HG03565 (cell line): Measurements from ENCODE around the gene CD37.

ENCODE experiments used
- ATAC-seq: cut with Tn5 transposase; IDR thresholded peaks from one replicate; pipeline ENCODE4 v1.9.1; 2021; ENCODE audit warnings: mild to moderate bottlenecking, moderate library complexity; ENCODE audit not compliant: unreplicated experiment

CD37 gene

DNA sequence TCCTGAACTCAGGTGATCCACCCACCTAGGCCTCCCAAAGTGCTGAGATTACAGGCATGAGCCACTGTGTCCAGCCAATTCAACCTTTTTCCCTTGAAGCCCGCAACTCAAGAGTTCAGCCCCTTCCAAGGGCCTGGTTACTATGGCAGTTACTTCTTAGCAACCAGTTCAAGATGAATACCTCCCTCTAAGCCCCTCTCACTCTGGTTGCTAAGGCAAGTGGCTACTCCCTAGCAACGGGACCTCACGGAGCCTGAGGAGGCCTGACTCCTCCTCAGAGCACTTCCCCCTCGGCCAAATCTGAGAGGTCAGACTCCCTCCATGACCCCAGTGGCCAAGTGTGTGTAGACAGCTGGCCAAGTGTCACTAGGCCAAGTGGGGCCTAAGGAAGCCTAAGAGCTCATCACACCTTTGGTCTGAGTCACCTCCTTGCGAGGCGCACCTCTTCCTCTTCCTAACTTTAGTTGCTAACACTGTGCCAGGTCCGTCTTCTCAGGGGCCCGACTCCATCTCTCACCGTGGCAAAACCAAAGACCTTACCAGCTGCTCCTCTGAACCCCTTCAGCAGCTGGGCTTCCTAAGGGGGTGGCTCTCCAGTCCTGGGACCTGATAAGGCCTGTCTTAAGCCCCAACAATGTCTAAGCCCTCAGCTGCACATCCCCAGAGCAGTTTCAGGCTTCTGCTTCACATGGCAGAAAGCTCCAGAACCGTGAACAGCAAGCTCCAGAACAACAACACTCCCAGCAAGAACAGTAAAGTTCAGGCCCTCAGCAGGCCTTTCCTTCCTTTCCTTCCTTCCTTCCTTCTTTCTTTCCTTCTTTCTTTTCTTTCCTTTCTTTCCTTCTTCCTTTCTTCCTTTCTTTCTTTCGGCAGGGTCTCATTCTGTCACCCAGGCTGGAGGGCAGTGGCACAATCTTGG, 9.6 kb downstream of the CD37 start:
- no peak for ATAC-seq

DNA sequence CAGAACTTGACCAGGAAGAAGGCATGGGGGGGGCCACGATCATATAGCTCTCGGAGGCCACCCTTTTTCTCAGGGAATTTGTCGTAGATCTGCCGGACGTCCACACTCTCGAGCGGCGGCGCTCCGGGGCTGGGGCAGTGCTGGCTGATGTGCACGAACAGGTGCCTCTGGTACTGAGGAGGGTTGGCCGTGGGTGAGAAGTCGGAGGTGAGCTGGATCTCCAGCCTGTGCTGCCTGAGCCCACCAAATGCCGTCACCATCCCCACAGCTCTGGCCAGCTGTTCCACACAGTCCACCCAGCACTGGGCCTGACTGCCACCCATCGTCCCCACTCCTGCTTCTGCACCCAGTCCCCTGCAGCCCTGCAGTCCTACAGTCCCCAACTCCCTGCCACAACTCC, 12.0 kb downstream of the CD37 start:
- no peak for ATAC-seq

DNA sequence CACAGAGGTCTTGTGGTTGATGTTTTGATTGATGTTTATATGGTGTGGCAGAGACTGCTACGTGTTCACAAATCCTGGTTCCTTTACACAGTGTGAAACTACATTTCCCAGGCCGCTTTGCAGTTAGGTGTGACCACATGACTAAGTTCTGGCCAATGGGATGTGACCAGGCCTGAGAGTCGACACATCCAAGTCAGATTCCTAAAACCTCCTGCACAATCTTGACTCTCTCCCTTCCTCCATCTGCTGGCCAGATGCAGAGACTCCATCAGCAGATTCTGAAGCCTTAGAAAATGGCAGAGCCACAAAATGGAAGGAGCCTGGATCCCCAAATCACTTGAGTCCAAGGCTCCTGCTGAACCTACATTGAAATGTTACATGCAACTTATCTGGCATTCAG, 12.6 kb downstream of the CD37 start:
- no peak for ATAC-seq

DNA sequence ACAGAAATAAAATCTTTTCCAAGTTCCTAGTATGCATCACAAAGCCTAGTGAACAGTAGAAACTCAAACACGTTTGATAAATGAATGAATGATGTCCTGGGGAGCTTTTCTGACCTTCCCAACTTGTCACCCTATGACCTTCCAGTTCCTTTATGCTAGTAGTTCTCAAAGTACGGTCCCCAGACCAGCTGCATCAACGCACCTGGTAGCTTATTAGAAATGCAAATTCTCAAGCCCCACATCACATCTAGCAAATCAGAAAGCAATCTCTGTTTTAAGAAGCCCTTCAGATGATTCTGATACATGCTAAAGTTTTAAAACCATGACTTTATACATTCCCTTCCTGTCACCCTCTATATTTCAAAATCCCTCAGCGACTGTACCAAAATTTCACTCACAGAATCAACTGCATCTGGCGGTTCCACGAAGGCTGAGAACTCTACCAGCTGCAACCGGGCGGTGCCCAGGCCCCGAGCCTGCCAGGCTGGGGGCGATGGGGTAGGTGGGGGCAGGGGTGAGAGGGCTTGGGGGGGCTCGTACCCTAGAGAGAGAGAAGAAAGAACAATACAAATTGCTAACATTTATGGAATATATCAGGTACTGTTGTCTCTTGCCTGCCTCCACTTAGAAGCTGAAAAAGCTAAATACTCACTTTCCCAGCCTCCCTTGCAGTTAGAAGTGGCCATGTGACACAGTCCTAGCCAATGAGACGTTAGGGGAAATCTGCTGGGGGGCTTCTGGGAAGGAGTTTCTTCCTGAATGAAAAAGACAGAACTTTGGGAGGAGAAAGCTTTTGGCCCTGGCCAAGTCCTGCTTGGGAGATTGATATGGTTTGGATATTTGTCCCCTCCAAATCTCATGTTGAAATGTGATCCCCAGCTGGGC, 13.3 kb downstream of the CD37 start:
- ATAC-seq, result no peak

DNA sequence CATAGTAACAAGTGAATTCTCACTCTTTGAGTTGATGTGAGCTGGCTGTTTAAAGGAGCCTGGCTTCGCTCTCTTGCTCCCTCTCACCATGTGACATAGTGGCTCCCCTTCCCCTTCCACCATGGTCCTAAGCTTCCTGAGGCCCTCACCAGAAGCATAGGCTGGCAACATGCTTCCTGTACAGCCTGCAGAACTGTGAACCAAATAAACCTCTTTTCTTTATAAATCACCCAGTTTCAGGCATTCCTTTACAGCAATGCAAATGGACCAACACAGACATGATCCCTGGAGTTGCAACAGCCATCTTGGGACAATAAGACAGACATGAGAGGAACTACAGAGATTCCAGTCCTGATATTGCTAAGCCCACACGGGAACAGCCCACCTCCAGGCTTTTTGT, 14.4 kb downstream of the CD37 start:
- ATAC-seq, result no peak

DNA sequence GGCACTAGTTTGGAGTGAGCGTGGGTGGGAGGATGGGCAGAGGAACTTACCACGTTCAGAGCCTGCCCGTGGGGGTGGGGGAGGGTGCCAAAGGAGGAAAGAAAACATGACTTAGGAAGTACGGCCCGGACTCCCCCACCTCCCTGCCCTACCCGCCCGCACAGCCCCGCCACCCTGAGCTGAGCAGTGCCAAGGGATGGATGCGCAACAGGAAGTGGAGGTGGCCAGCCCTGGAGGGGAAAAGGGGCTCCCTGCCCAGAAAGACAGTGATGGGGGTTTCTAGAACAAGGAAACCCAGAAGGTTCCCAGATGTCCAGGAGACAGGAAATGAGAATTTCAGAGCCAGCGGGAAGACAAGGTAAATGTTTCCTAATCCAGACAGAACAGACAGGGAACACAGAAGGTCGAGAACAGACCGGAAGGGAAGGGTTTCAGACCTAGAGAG, 20.7 kb downstream of the CD37 start:
- no peak for ATAC-seq

DNA sequence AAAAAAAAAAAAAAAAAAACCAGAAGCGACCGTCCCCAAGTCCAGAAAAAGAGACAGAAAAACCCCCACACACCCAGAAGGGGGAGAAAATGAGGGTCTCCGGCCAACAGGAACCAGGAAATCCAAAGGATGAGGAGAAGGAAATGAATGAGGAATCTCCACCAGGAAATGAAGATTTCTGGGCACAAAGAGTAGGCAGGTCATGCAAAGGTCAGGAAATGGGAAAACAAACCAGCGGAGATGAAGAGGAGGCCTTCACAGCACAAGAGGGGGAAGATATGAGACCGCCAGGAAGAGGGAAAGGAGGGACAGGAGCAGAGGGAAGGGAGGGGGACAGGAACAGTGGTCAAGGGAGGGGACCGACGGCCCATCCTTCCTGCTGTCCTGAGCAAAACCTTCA, 21.2 kb downstream of the CD37 start:
- ATAC-seq, result no peak

DNA sequence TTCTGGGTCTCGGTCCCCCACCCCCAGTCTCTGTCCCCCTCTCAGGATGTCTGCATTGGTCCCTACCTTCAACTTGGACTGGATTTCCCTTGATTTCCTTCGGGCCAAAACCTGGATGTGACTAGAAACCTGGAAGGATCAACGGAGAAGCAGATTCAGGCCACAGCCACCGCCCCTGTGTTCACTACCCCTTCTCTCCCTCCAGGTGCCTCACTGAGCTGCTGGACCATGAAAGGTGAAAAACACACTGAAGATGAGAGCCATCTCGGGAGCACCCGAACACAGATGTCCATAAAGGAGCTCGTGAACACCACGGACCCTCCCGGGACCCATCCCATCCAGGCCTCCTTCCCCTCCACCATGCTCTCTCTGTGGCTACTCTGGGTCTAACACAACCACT, 22.0 kb downstream of the CD37 start:
- ATAC-seq, result no peak

DNA sequence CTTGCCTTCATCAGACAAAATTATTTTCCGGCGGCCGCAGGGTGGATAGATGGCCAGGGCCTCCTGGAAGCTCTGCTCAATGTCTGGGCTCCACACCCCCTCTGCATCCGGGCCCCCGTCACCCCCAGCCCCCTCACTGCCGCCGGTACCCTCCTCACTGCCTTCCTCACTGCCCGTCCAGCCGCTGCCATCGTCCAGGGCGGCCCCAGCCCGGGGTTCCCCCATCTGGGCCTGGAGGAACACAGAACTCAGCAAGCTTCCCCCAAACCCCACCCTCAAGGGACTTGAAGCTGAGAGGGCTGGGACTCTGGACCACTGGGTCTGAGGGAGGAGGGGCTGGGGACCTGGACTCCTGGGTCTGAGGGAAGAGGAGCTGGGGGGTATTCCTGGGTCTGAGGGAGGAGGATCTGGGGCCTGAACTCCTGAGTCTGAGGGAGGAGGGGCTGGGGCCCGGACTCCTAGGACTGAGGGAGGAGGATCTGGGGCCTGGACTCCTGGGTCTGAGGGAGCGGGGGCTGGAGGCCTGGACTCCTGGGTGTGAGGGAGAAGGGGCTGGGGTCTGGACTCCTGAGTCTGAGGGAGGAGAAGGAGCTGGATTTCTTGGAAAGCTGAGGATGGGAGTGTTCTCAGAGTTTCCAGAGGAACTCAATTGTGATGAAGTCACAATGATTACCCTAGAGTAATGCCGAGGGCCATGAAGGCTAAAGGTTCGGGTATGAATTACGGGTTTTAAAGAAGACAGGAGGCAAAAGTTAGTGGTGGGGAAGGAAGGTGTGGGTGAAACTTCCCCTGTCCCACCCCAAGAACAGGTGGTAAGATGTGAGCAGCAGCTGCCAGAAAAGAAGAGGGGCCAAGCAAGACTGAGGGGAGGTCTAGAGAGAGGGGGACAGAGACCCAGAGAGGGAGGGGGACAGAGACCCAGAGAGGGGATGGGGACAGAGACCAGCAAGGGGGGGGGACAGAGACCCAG, 24.9 kb downstream of the CD37 start:
- no peak for ATAC-seq

DNA sequence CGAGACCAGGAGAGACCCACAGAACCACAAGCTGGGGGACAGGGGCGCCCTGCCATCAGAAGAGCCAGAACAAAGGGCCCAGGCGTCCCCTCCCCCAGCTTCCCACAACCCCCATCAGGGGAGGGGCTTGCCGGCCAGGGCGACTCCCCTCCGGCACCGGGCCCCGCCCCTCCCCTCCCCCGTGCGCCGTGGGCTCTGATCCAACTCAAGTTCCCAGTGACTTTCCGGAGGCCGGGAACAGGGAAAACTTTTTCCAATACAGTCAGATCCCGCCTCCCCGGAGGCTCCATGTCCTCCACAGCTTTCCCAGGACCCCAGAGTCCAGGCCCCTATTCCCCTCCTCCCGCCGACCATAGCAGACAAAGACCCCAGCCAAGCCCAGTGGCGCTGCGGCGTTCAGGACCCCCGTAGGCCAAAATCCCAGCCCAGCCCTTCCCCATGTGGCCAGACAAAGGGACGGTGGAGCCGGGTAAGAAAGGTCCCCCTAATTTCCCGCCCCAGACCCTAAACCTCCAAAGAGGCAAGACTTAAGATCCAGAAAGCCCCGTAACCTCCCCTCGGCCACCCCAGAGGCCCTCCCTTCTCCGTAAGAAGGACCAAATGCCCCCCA, 26.3 kb downstream of the CD37 start:
- no peak for ATAC-seq

DNA sequence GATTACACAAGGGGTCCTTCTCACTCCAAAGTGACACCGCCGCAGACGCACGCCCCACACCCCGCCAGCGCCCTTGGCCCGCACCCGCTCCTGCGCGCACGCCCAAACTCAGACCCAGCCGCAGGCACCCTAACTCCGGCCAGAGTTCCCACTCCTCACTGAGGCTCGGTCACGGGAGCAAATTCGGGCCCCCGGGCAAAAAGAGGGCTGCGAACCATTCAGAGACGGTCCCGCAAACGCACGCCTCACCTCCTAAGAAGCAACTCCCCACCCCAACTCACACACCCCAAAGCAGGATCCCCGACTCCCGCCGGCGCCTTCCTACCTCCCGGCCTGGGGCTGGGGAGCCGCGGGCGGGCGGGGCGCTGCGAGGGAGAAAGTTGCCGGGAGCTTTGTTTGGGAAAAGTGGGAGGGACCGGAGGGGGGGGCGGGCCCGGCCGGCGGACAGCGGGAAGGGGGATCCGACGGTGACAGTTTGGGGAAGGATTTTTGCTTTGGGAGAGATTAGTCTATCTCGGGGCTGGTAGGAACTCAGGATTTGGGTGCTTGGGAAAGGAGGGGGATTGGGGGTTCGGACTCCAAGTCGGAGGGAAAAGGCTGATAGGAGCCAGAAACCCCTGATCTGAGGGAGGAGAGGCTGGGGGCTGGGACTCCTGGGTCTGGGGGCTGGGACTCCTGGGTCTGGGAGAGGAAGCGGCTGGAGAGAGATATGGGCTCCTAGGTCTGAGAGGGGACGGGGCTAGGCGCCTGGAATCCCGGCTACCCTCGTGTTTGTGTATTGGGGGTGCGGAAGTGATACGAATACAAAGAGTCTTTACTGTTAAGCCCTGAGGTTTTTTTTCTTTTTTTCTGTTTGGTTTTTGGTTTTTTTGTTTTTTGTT, 27.1 kb downstream of the CD37 start, which contains the start of gene TEAD2:
TSS of gene TEAD2 (minus strand) at position 369 of the 881 bp plus-strand sequence. CDS start 2,341 bp downstream, outside the sequence.
- no peak for ATAC-seq

DNA sequence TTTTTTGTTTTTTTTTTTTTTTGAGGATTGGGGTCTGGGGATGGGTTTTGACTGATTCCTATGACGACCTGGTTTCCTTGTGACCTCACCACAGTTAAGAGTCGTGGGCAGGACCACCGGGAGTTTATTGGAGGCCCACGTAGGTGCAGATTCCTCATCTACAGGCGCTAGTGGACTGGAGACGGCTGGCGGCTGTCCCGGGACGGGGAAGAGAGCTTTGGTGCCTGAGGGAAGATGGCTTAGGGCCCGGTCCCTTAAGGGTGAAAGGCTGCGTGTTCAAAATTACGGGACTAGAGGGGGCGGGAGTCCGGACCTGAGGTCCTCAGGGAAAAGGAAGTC, 27.7 kb downstream of the CD37 start:
- no peak for ATAC-seq

DNA sequence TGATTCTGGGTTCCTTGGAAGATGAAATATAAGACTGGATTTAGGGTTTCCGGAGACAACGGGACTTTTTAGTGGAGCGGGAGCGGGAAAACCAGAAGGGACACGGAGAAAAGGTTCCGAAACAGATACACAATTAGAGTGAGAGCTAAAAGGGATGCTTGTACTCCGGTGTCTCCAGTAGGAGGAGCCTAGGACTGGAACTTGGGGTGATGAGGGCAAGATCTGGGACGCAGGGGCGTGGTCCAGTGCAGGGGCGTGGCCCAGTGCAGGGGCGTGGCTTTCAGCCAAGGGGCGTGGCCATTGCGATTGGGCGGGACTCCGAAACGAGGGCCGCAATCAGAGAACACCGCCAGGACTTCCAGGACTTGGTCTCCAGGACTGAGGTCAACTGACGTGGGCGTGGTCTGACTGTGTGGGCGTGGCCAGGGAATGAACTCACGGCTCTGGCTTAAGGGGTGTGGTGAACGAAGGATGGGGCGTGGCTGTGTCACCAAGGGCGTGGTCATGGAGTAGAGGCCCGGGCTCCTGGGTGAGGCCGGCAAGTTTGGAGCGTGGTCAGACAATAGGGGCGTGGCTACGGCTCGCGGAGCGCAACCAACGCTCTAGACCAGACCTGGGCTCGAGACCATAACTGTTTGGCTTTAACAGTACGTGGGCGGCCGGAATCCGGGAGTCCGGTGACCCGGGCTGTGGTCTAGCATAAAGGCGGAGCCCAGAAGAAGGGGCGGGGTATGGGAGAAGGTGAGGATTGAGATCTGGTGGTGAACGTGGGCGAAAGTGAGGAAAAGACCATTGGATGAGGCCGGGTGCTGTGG, 28.3 kb downstream of the CD37 start, which contains the start of gene DKKL1:
TSS of gene DKKL1 (plus strand) at position 610 of the 815 bp plus-strand sequence. CDS start at position 732, 122 bp downstream.
- no peak for ATAC-seq

DNA sequence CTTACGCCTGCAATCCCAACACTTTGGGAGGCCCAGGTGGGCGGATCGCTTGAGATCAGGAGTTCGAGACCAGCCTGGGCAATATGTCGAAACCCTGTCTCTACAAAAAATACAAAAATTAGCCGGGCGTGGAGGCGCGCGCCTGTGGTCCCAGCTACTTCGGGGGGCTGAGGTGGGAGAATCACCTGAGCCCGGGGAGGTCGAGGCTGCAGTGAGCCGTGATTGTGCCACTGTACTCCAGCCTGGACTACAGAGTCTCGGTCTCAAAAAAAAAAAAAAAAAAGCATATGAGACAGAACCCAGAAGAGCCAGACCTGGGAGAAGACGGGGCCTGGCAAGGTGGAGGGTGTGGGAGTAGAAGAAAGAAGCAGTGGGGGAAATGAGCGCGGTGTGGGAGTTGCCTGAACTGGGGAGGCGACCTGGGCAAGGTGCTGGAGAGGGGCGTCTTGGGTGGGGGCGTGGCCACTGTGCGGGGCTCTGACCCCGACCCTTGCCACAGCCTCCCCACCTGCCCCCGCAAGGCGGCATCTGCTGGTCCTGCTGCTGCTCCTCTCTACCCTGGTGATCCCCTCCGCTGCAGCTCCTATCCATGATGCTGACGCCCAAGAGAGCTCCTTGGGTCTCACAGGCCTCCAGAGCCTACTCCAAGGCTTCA, 29.0 kb downstream of the CD37 start:
- ATAC-seq, result no peak

DNA sequence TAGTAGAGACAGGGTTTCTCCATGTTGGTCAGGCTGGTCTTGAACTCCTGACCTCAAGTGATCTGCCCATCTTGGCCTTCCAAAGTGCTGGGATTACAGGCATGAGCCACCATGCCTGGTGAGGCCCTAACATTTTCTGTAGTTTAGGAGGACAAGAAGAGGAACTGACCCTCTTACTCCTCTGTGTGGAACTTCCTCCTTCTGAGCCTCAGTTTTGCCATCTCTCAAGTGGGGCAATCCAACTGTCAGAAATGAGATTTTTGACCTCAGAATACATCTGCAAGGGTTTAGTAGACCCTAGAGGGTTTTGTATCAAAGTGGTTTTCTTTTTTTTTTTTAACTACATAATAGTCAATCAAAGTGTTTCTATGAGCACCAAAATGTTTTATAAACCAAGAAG, 30.9 kb downstream of the CD37 start:
- no peak for ATAC-seq

DNA sequence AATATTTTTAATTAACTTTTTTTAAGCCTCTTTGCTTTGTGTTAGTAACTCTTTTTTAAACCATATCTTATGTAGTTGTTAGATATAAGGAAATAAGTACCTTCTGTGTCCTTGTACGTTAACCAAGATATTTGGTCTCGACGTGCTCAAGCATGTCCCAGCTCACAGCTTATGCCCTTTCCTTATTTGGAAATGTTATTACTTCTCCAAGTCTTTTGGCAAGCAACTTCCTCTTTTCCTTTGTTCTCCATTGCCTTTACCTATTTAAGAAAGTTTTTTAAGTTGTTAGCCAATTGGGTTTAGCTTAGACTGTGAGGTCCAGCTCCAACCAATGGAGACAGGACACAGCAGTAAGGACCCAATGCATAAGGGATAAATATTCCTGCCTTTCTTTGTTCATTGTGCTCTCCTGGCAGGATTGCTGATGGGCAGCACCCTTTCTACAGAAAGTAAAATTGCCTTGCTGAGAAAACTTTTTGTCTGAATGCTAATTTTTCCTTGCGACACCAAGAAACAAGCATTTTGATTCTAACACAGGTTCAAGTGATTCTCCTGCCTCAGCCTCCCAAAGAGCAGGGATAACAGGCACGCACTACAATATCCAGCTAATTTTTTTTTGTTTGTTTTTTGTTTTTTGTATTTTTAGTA, 33.6 kb downstream of the CD37 start:
- no peak for ATAC-seq

DNA sequence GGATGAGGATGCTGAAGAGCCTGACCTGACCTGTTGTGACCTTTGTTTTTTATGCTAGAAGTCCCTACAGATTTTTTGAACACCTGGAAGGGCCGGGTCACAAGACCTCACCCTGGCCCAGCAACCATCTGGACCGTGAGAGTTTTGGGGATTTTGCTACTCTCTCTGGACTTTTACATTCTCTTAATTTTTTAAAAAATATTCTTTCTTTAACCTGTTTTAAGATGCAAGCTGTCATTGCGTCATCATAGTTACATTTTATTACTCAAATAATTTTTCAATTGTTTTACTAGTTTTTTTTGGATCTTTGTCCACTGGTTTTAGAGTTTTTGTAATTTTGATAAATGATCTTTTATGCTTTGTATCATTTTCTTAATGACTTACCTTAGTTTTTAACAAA, 36.0 kb downstream of the CD37 start:
- no peak for ATAC-seq
